ENCODE measurements around the gene SLC35C1. TPM values are rescaled to one million over a fixed set of nuclear protein-coding genes. Genes with fewer than 3 reads are reported as not detected.
A peak's percentile ranks its signal among the peaks of the same experiment; 100 is the strongest.

Gene SLC35C1
- total and polyA plus RNA-seq, 9 of the 15 experiments (the other 6 are each of a cell fraction or from before 2014, with no cell fraction given), result 0.65 to 13.1 (median 2.4) TPM

DNA sequence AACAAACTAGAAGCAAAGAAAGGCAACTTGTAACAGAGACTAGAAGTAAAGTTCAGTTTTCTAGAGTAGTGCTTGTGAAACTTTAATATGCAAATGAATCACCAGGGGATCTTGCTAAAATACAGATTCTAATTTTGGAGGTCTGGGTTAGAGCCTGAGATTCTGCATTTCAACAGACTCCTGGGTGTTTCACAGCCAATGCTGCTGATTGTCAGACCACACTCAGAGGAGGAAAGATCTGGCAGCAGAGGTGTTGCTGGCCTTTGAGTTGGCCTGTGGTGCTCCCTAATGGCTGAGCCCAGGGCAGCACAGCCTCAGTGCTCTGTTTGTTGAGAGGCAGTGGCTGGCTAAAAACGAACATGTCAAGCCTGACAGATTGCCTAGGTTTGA is 47.8 kb downstream of the SLC35C1 start (continued):
- TF ChIP-seq RBBP5 (IDR thresholded peaks at IDR 0.05; ENCODE audit: borderline replicate concordance, insufficient read depth, low read length, poor library complexity, severe bottlenecking) (no peak), SMC3 (conservative IDR thresholded peaks at IDR 0.05; ENCODE audit: insufficient read depth, low read depth, low read length) (0 out of 2 replicates have a peak, but pooled peaks have one; percentile 16), HMG20B (CRISPR knock-in tag; IDR thresholded peaks at IDR 0.05) (no peak), GATAD2A (IDR thresholded peaks at IDR 0.05) (no peak), ZNF324 (CRISPR knock-in tag; IDR thresholded peaks at IDR 0.05) (no peak), NFYB (IDR thresholded peaks at IDR 0.05; ENCODE audit: extremely low read depth, insufficient read length) (no peak), CTBP1 (IDR thresholded peaks at IDR 0.05; ENCODE audit: borderline replicate concordance) (no peak), HDAC3 (IDR thresholded peaks at IDR 0.05; ENCODE audit: borderline replicate concordance, partially characterized antibody) (no peak), MEIS2 (IDR thresholded peaks at IDR 0.05; ENCODE audit: partially characterized antibody) (peak; percentile 34)
- TF ChIP-seq, protein P1, sequence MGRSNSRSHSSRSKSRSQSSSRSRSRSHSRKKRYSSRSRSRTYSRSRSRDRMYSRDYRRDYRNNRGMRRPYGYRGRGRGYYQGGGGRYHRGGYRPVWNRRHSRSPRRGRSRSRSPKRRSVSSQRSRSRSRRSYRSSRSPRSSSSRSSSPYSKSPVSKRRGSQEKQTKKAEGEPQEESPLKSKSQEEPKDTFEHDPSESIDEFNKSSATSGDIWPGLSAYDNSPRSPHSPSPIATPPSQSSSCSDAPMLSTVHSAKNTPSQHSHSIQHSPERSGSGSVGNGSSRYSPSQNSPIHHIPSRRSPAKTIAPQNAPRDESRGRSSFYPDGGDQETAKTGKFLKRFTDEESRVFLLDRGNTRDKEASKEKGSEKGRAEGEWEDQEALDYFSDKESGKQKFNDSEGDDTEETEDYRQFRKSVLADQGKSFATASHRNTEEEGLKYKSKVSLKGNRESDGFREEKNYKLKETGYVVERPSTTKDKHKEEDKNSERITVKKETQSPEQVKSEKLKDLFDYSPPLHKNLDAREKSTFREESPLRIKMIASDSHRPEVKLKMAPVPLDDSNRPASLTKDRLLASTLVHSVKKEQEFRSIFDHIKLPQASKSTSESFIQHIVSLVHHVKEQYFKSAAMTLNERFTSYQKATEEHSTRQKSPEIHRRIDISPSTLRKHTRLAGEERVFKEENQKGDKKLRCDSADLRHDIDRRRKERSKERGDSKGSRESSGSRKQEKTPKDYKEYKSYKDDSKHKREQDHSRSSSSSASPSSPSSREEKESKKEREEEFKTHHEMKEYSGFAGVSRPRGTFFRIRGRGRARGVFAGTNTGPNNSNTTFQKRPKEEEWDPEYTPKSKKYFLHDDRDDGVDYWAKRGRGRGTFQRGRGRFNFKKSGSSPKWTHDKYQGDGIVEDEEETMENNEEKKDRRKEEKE (IDR thresholded peaks at IDR 0.05; ENCODE audit: borderline replicate concordance in 1 of 2, control insufficient read depth in 1 of 2, low read depth in 2 of 2, low read length in 1 of 2), result no peak

Data from K562 (cell line).